Left colon (tissue), 2 donors: ENCODE measurements around the gene IL2RG. TPM values are rescaled to one million over a fixed set of nuclear protein-coding genes. Genes with fewer than 3 reads are reported as not detected.
A peak's percentile ranks its signal among the peaks of the same experiment; 100 is the strongest.

Experiments used
- ATAC-seq: fragments of 200-7000 bp; cut with Tn5 transposase; one replicate; pipeline ENCODE4 v1.9.1; 2020; ENCODE audit warnings: mild to moderate bottlenecking, moderate library complexity
- DNase-seq, 2 donors: peaks; one replicate each; pipeline ENCODE4 v3.0.0-alpha.2; 2020
- intact Hi-C, 2 donors: fragments of 100-400 bp; cut with DNase I in 1 of 2; cut with micrococcal nuclease in 1 of 2; formaldehyde crosslinking; loops; one replicate each; pipeline versions ENCODE4 v1.11.2 to v1.14.0; 2022; cut with DNase I, micrococcal nuclease
- total RNA-seq, 2 donors: library from RNA; stranded (reverse); fragmentation: NEBNext Ultra II Directional; extraction: Animal tissue kit (Norgen Biotek cat#: 25700); gene quantifications; one replicate each; pipeline ENCODE4 v1.2.1, GENCODE V29; 2021
- donor health status: DM: no; HTN: no; CAD: no.
- donor health status: DM: yes; HTN: yes; CAD: no.

The IL2RG gene
- total RNA-seq, 2 donors from 2014 or later = 47.7 to 98.7 TPM

DNA sequence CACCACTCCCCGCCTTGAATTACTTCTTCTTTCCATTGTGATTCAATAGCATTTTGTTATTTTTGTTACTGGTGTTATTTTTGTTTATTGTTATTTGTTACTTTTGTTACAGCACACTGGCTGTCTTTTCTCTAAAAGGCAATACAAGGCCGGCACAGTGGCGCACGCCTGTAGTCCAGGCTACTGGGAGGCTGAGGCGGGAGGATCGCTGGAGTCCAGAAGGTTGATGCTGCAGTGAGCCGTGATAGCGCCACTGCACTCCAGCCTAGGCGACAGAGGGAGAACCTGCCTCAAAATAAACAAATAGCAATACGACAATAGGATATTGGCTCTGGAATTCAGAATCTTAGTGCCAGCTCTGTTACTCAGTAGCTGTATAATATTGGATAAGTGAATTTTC lies 6.0 kb upstream of the IL2RG start:
- DNase-seq (no peak), ATAC-seq (no peak)
- intact Hi-C loops = no loop called here

GRCh38 chrX:71111921-71112431 lies 599 bp upstream of the IL2RG start:
- peak; percentile 38 for ATAC-seq
- intact Hi-C loops = no loop called here
- no peak for DNase-seq

GRCh38 chrX:71109051-71109450 lies 2.3 kb downstream of the IL2RG start:
- no peak for DNase-seq
- intact Hi-C loops = no loop called here
- no peak for ATAC-seq

GRCh38 chrX:71107762-71108360 lies 3.5 kb downstream of the IL2RG start:
- intact Hi-C loops = no loop called here
- DNase-seq (no peak), ATAC-seq (no peak)

DNA sequence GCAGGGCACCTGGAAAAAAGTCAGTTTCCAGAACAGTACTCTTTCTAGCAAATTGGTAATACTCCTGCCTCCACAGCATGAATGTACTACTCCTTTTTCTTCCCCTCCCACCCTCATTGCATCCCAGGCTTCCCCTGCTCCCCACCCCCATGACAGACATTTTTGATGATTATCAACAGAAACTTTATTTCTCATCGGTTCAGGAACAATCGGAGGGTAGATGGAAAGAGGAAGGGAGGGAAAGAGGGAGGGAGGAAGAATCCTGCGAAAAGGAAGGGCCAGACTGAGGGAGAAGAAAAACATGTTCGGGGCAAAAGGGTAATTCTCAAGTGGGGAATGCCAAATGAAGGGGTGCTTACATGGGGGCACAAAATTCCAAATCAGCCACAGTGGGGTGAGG lies 4.1 kb downstream of the IL2RG start:
- DNase-seq (no peak), ATAC-seq (no peak)
- intact Hi-C loops = no loop called here

DNA sequence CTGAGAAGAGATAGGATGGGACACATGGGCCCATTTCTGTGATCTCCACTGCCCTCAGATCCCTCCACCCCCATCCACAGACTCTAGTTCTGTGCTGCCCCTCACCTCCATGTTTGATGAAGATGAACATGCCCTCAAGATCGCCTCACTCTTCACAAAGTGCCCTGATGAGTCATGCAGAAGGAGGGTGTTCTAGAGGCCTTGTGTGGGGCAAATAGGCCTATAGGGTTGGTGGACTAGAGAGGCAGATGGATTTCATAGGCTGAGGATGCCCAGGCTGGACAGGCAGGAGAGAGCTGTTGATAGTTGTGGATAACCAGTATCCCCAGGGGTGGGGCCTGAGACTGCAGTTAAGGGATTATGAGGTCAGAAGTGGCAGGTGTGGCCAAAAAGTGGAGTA lies 5.0 kb downstream of the IL2RG start, which contains the start of gene CXorf65:
Gene CXorf65, minus strand, starts transcription at position 314 of the 400 bp plus-strand sequence. Its CDS starts 184 bp downstream, at position 130.
- intact Hi-C loops = no loop called here
- ATAC-seq (peak; percentile 35), DNase-seq (no peak)

- intact Hi-C loops = no loop called here
- DNase-seq (no peak), ATAC-seq (no peak)
These were observed 5.7 kb downstream of the IL2RG start for GRCh38 chrX:71105628-71106027.

GRCh38 chrX:71103110-71103983 lies 8.0 kb downstream of the IL2RG start:
- DNase-seq (peak in 1 of 2 donors; percentile 54), ATAC-seq (peak; percentile 39)
- intact Hi-C loops = no loop called here

- intact Hi-C loops = no loop called here
- ATAC-seq (no peak), DNase-seq (no peak)
These were observed 9.1 kb downstream of the IL2RG start for GRCh38 chrX:71102292-71102691.

GRCh38 chrX:71100581-71101505 lies 10.5 kb downstream of the IL2RG start:
- intact Hi-C loops = no loop called here
- no peak for DNase-seq

DNA sequence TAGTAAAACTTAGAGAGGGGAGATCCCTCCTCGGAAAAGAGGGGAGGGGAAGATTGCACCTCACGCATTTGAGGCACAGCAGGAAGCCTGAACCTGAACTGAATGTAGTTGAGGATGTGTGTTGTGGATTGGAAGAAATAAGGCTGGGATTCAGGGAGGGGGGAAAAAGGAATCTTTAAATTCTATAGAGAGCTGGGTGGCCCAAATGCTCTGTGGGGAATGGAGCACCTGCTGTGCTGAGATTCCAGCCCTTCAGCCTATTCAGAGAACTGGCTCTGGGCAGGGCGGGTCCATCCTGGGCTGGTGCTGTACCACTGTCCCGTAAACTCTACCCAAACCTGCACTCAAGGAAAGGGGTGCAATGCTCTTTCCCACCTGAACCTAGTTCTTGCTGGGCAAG lies 11.6 kb downstream of the IL2RG start:
- DNase-seq (no peak), ATAC-seq (no peak)
- intact Hi-C loops = no loop called here

More at GRCh38 chrX:71100581-71101505, 10.5 kb downstream of the IL2RG start:
- ATAC-seq = no peak

GRCh38 chrX:71098951-71099506 lies 12.3 kb downstream of the IL2RG start:
- no peak for DNase-seq
- intact Hi-C loops = no loop called here
- ATAC-seq = no peak

- ATAC-seq (no peak), DNase-seq (peak; percentile 50 to 71)
- intact Hi-C loops = no loop called here
These were observed 13.1 kb downstream of the IL2RG start for GRCh38 chrX:71098302-71098701.

GRCh38 chrX:71096760-71097032 lies 14.7 kb downstream of the IL2RG start:
- ATAC-seq (no peak), DNase-seq (no peak)
- intact Hi-C loops = no loop called here

GRCh38 chrX:71095981-71096759 lies 15.2 kb downstream of the IL2RG start:
- intact Hi-C loops = no loop called here
- ATAC-seq (peak; percentile 66), DNase-seq (peak in 1 of 2 donors; percentile 26)

- DNase-seq = peak; percentile 92 to 93
- peak; percentile 91 for ATAC-seq
- intact Hi-C loops = no loop called here
These were observed 15.8 kb downstream of the IL2RG start, which contains the start of gene FOXO4 for GRCh38 chrX:71095555-71095980. TSS of gene FOXO4 (plus strand) at chrX:71095851. CDS start at chrX:71096529, 678 bp downstream.

DNA sequence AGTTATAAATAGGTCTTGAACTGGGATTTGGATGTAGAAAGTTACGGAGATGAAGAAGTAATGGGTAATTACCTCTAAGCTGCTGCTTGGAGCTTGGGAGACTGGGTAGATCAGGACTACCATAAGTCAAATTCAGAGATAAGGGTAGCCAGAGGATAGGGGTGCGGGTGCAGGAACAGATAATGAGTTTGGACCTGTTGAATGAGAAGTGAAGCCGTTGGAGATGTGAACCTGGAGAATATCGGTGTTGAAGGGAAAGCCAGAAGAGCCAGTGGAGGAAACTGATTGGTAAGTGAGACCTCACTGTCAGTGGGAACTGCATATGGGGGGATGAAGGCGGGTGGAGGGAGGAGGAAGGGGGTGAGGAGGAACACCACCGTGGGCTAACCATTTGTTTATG lies 16.3 kb downstream of the IL2RG start:
- ATAC-seq (no peak), DNase-seq (no peak)
- intact Hi-C loops = no loop called here

DNA sequence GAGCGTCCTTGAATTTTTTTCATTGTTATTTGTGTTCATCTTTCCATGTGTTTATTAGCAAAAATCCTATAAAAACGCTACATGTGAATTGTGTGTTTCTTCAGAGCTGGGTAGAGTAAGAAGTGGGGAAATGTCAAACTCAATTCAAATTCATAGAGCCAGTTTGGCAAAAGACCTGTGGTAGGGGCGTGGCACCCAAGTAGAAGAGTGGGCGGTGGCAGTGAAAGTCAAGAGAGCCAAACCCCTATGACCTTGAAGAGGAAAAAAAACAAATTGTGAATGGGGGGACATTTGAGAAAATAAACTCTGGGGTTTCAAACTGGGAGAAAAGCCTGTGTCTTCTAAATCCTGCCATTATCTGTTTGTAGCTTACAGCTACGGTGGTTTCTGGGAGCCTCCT lies 20.1 kb downstream of the IL2RG start:
- intact Hi-C loops = no loop called here
- no peak for DNase-seq
- no peak for ATAC-seq
